PC-9 (cell line): ENCODE measurements around the gene DPH1. TPM values are rescaled to one million over a fixed set of nuclear protein-coding genes. Genes with fewer than 3 reads are reported as not detected.

Experiments used
- BruUV-seq: library from RNA; stranded (reverse); fragments of 400-500 nt; replicated peaks from 2 replicates; lab custom pipeline; 2021; lab: Mats Ljungman, UMichigan
- CTCF ChIA-PET: fragments of 300-600 bp; sonication (Branson Sonifier 250); formaldehyde crosslinking; loops from one replicate; lab custom pipeline; 2022; ENCODE audit warnings: antibody characterized with exemption; lab: Charles Lee
- POLR2A ChIA-PET: fragments of 300-600 bp; sonication (Branson Sonifier 250); formaldehyde crosslinking; loops from one replicate; lab custom pipeline; 2022; ENCODE audit warnings: antibody characterized with exemption; ENCODE audit not compliant: unreplicated experiment; lab: Charles Lee
- DNase-seq, 2 experiments: peaks; one replicate each; pipeline versions ENCODE4 v3.0.0 to v3.0.0-alpha.2; 2015 to 2022; ENCODE audit warnings: mixed read lengths in 1 of 2
- H2AFZ ChIP-seq: fragments of 200-600 bp; sonication (generic); 2 replicates; pipeline ENCODE4 v1.8.1; 2017; ENCODE audit warnings: antibody characterized with exemption
- H3F3A ChIP-seq: fragments of 200-600 bp; sonication (generic); 2 replicates; pipeline ENCODE4 v1.8.1; 2017; ENCODE audit warnings: antibody characterized with exemption, mild to moderate bottlenecking, low read depth; ENCODE audit not compliant: insufficient read depth
- H3K27ac ChIP-seq: fragments of 200-600 bp; sonication (generic); 2 replicates; pipeline ENCODE4 v1.6.1; 2016; ENCODE audit warnings: mixed run types
- H3K27me3 ChIP-seq: fragments of 200-600 bp; sonication (generic); 2 replicates; pipeline ENCODE4 v1.6.1; 2016; ENCODE audit warnings: low read depth, mixed run types; ENCODE audit not compliant: insufficient read depth
- H3K36me3 ChIP-seq: fragments of 200-600 bp; sonication (generic); 2 replicates; pipeline ENCODE4 v1.6.1; 2016; ENCODE audit warnings: low read depth, mixed run types
- H3K4me1 ChIP-seq: fragments of 200-600 bp; sonication (generic); replicated peaks from 2 replicates; pipeline ENCODE4 v1.6.1; 2016; ENCODE audit warnings: mixed run types; ENCODE audit not compliant: insufficient read depth
- H3K4me2 ChIP-seq: fragments of 200-600 bp; sonication (generic); 2 replicates; pipeline ENCODE4 v1.6.1; 2017; ENCODE audit warnings: mixed run types
- H3K4me3 ChIP-seq: fragments of 200-600 bp; sonication (generic); 2 replicates; pipeline ENCODE4 v1.6.1; 2016; ENCODE audit warnings: mixed run types
- H3K79me2 ChIP-seq: fragments of 200-600 bp; sonication (generic); 2 replicates; pipeline ENCODE4 v1.6.1; 2017; ENCODE audit warnings: low read depth, mixed run types
- H3K9me2 ChIP-seq: fragments of 200-600 bp; sonication (generic); 2 replicates; pipeline ENCODE4 v1.8.1; 2017; ENCODE audit warnings: mild to moderate bottlenecking; ENCODE audit not compliant: insufficient read depth
- H3K9me3 ChIP-seq: fragments of 200-600 bp; sonication (generic); 2 replicates; pipeline ENCODE4 v1.8.1; 2016; ENCODE audit warnings: low read depth; ENCODE audit not compliant: insufficient read depth
- H4K20me1 ChIP-seq: fragments of 200-600 bp; sonication (generic); 2 replicates; pipeline ENCODE4 v1.8.1; 2017; ENCODE audit not compliant: insufficient read depth
- EZH2 ChIP-seq: fragments of 200-600 bp; sonication (generic); IDR thresholded peaks from 2 replicates; pipeline ENCODE4 v1.8.0; 2017; ENCODE audit warnings: antibody characterized with exemption, low read depth
- intact Hi-C: fragments of 100-400 bp; cut with micrococcal nuclease; formaldehyde crosslinking; loops from one replicate; pipeline ENCODE4 v1.10.0; 2022; ENCODE audit not compliant: unreplicated experiment
- total RNA-seq: library from RNA; stranded (reverse); gene quantifications from 2 replicates; pipeline ENCODE4 v1.2.3, GENCODE V29; 2021
- TF ChIP-seq, protein P1 (sequence below): fragments of 200-600 bp; sonication (generic); conservative IDR thresholded peaks from 2 replicates; pipeline ENCODE4 v1.6.1; 2017; ENCODE audit warnings: mixed run types, antibody characterized with exemption, mild to moderate bottlenecking, moderate library complexity

DPH1 gene
- total RNA-seq, 1 experiment from 2014 or later = 36.7 TPM

DNA sequence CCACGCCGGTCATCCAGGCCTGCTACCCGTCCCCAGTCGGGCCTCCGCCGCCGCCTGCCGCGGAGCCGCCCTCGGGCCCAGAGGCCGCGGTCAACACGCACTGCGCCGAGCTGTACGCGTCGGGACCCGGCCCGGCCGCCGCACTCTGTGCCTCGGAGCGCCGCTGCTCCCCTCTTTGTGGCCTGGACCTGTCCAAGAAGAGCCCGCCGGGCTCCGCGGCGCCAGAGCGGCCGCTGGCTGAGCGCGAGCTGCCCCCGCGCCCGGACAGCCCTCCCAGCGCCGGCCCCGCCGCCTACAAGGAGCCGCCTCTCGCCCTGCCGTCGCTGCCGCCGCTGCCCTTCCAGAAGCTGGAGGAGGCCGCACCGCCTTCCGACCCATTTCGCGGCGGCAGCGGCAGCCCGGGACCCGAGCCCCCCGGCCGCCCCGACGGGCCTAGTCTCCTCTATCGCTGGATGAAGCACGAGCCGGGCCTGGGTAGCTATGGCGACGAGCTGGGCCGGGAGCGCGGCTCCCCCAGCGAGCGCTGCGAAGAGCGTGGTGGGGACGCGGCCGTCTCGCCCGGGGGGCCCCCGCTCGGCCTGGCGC is 27.3 kb downstream of the DPH1 start:
- Histone ChIP-seq H3K27ac (no peak overlapping the region), H3K4me3 (no peak overlapping the region), H3K79me2 (no peaks in the 10 kb centered on the region), H3K9me3 (no peaks in the 10 kb centered on the region), H3K4me2 (no peak overlapping the region), H4K20me1 (no peaks in the 10 kb centered on the region; the same call in 1 of the 2 replicates), H3K9me2 (no peaks in the 10 kb centered on the region), H3F3A (peaks cover 8% of the 10 kb centered on the region), H3K4me1 (peaks cover 7% of the 10 kb centered on the region; the same call in 1 of the 2 replicates), H2AFZ (no peak overlapping the region), H3K27me3 (no peaks in the 10 kb centered on the region), H3K36me3 (no peaks in the 10 kb centered on the region)
- ChIA-PET CTCF (interaction anchor here (0.6 to 3.1 kb wide), 2 partner anchors 187 to 246 kb away, joined by 3 to 14 read pairs; partner anchors contain the start of gene SMG6), POLR2A (no interaction called here)
- TF ChIP-seq EZH2 = no peak
- TF ChIP-seq, protein P1, sequence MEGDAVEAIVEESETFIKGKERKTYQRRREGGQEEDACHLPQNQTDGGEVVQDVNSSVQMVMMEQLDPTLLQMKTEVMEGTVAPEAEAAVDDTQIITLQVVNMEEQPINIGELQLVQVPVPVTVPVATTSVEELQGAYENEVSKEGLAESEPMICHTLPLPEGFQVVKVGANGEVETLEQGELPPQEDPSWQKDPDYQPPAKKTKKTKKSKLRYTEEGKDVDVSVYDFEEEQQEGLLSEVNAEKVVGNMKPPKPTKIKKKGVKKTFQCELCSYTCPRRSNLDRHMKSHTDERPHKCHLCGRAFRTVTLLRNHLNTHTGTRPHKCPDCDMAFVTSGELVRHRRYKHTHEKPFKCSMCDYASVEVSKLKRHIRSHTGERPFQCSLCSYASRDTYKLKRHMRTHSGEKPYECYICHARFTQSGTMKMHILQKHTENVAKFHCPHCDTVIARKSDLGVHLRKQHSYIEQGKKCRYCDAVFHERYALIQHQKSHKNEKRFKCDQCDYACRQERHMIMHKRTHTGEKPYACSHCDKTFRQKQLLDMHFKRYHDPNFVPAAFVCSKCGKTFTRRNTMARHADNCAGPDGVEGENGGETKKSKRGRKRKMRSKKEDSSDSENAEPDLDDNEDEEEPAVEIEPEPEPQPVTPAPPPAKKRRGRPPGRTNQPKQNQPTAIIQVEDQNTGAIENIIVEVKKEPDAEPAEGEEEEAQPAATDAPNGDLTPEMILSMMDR = no peak
- DNase-seq = no peak
- intact Hi-C loops = no loop called here
- no TSS peak for BruUV-seq

DNA sequence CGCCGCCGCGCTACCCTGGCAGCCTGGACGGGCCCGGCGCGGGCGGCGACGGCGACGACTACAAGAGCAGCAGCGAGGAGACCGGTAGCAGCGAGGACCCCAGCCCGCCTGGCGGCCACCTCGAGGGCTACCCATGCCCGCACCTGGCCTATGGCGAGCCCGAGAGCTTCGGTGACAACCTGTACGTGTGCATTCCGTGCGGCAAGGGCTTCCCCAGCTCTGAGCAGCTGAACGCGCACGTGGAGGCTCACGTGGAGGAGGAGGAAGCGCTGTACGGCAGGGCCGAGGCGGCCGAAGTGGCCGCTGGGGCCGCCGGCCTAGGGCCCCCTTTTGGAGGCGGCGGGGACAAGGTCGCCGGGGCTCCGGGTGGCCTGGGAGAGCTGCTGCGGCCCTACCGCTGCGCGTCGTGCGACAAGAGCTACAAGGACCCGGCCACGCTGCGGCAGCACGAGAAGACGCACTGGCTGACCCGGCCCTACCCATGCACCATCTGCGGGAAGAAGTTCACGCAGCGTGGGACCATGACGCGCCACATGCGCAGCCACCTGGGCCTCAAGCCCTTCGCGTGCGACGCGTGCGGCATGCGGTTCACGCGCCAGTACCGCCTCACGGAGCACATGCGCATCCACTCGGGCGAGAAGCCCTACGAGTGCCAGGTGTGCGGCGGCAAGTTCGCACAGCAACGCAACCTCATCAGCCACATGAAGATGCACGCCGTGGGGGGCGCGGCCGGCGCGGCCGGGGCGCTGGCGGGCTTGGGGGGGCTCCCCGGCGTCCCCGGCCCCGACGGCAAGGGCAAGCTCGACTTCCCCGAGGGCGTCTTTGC is 28.0 kb downstream of the DPH1 start:
- Histone ChIP-seq H2AFZ (no peak overlapping the region), H3K4me3 (no peak overlapping the region), H3F3A (peaks cover 8% of the 10 kb centered on the region), H3K36me3 (no peaks in the 10 kb centered on the region), H4K20me1 (no peaks in the 10 kb centered on the region; the same call in 1 of the 2 replicates), H3K27me3 (no peaks in the 10 kb centered on the region), H3K9me3 (no peaks in the 10 kb centered on the region), H3K79me2 (no peaks in the 10 kb centered on the region), H3K9me2 (no peaks in the 10 kb centered on the region), H3K4me2 (no peak overlapping the region), H3K27ac (no peak overlapping the region), H3K4me1 (peaks cover 7% of the 10 kb centered on the region; the same call in 1 of the 2 replicates)
- intact Hi-C loops = no loop called here
- BruUV-seq = no TSS peak
- TF ChIP-seq, protein P1 = no peak
- TF ChIP-seq EZH2 = no peak
- CTCF ChIA-PET = interaction anchor here (0.6 kb wide), 1 partner anchor 245 kb away, joined by 3 read pairs; the partner anchor contains the start of gene SMG6
- DNase-seq = no peak
- POLR2A ChIA-PET = no interaction called here

- no peaks in the 10 kb centered on the region for H3K79me2 ChIP-seq
- ChIA-PET POLR2A (no interaction called here), CTCF (interaction anchor here (0.7 kb wide), 1 partner anchor 256 kb away, joined by 3 read pairs; no protein-coding TSS in a partner anchor)
- H3K4me3 ChIP-seq = no peak overlapping the region
- H3K36me3 ChIP-seq = no peaks in the 10 kb centered on the region
- H3F3A ChIP-seq = peaks cover 4% of the 10 kb centered on the region; the same call in 1 of the 2 replicates
- no peak overlapping the region for H2AFZ ChIP-seq
- H3K27me3 ChIP-seq = no peaks in the 10 kb centered on the region
- H4K20me1 ChIP-seq = no peaks in the 10 kb centered on the region; the same call in 1 of the 2 replicates
- no peaks in the 10 kb centered on the region for H3K9me2 ChIP-seq
- peaks cover 7% of the 10 kb centered on the region; the same call in 1 of the 2 replicates for H3K4me1 ChIP-seq
- intact Hi-C loops = no loop called here
- H3K27ac ChIP-seq = no peak overlapping the region
- BruUV-seq = no TSS peak
- no peaks in the 10 kb centered on the region for H3K9me3 ChIP-seq
- TF ChIP-seq, protein P1 = peak; percentile 31
- TF ChIP-seq EZH2 = no peak
- no peak overlapping the region for H3K4me2 ChIP-seq
- no peak for DNase-seq
Measured at GRCh38 chr17:2058586-2059546, 28.9 kb downstream of the DPH1 start.
